Thyroid gland (tissue), 4 donors: Measurements from ENCODE around the gene DLK1. TPM values are rescaled to one million over a fixed set of nuclear protein-coding genes. Genes with fewer than 3 reads are reported as not detected.

Experiments
- DNase-seq, 2 donors: peaks; one replicate each; pipeline ENCODE4 v3.0.0-alpha.2; 2019
- H3K27ac ChIP-seq, 3 donors: fragments of 200-600 bp; sonication (generic); 1 replicate in 2 of 3; 2 replicates in 1 of 3; pipeline ENCODE4 v1.5.1; 2016 to 2019; ENCODE audit warnings: mild to moderate bottlenecking in 1 of 3, moderate library complexity in 1 of 3
- H3K27me3 ChIP-seq: fragments of 200-600 bp; sonication (generic); one replicate; pipeline ENCODE4 v1.5.1; 2019
- H3K36me3 ChIP-seq, 2 donors: fragments of 200-600 bp; sonication (generic); one replicate each; pipeline ENCODE4 v1.5.1; 2016 to 2019
- H3K4me1 ChIP-seq, 2 donors: fragments of 200-600 bp; sonication (generic); one replicate each; pipeline ENCODE4 v1.5.1; 2017 to 2019
- H3K4me3 ChIP-seq, 3 donors: fragments of 200-600 bp; sonication (generic); replicated peaks in 1 of 3; 1 replicate in 2 of 3; 2 replicates in 1 of 3; pipeline ENCODE4 v1.5.1; 2016; ENCODE audit warnings: mild to moderate bottlenecking in 1 of 3
- H3K9me3 ChIP-seq: fragments of 200-600 bp; sonication (generic); one replicate; pipeline ENCODE4 v1.5.1; 2017
- POLR2A ChIP-seq, 2 donors: fragments of 450-650 bp; IDR thresholded peaks; one replicate each; pipeline ENCODE4 v1.6.1; 2017; ENCODE audit warnings: antibody characterized with exemption in 2 of 2, mild to moderate bottlenecking in 2 of 2, moderate library complexity in 1 of 2
- WGBS, 2 donors: methylation state at CpG; one replicate each; pipeline ENCODE4 v1.1.5; 2017; 5-methylcytosine and 5-hydroxymethylcytosine counted together
- intact Hi-C: fragments of 100-400 bp; cut with DNase I; formaldehyde crosslinking; loops from one replicate; pipeline ENCODE4 v1.15.1; 2023
- total RNA-seq, 4 donors: library from RNA; depleted of rRNA; stranded (reverse); fragments of >200 nt; gene quantifications; one replicate each; pipeline ENCODE4 v1.2.3, GENCODE V29; 2016
- TF ChIP-seq, protein P1 (sequence below), 6 experiments: fragments of 200-600 bp in 3 of 6; fragments of 450-650 bp in 3 of 6; sonication (generic) in 3 of 6; IDR thresholded peaks; one replicate each; pipeline ENCODE4 v1.5.1; 2016 to 2019; ENCODE audit warnings: antibody characterized with exemption in 6 of 6, mild to moderate bottlenecking in 2 of 6, inconsistent platforms in 1 of 6, moderate library complexity in 1 of 6

Gene DLK1
- total RNA-seq, 4 donors from 2014 or later: 0.40 TPM; not detected in 3

- no peak for DNase-seq
- intact Hi-C loops: no loop called here
- no peak overlapping the region for H3K4me3 ChIP-seq
- H3K9me3 ChIP-seq: no peaks in the 10 kb centered on the region
- TF ChIP-seq, protein P1, sequence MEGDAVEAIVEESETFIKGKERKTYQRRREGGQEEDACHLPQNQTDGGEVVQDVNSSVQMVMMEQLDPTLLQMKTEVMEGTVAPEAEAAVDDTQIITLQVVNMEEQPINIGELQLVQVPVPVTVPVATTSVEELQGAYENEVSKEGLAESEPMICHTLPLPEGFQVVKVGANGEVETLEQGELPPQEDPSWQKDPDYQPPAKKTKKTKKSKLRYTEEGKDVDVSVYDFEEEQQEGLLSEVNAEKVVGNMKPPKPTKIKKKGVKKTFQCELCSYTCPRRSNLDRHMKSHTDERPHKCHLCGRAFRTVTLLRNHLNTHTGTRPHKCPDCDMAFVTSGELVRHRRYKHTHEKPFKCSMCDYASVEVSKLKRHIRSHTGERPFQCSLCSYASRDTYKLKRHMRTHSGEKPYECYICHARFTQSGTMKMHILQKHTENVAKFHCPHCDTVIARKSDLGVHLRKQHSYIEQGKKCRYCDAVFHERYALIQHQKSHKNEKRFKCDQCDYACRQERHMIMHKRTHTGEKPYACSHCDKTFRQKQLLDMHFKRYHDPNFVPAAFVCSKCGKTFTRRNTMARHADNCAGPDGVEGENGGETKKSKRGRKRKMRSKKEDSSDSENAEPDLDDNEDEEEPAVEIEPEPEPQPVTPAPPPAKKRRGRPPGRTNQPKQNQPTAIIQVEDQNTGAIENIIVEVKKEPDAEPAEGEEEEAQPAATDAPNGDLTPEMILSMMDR (IDR thresholded peaks at IDR 0.05): no peak
- no peak for TF ChIP-seq POLR2A (IDR thresholded peaks at IDR 0.05)
- H3K27me3 ChIP-seq: no peaks in the 10 kb centered on the region
- no peaks in the 10 kb centered on the region for H3K36me3 ChIP-seq
- H3K4me1 ChIP-seq: no peaks in the 10 kb centered on the region
- 92 to 94% methylated on average over 23 to 27 of the region's 27 CpGs for WGBS, 2 donors
- no peak overlapping the region for H3K27ac ChIP-seq
These were observed 57.1 kb downstream of the DLK1 start for GRCh38 chr14:100783630-100784370.

- Histone ChIP-seq H3K36me3 (no peaks in the 10 kb centered on the region), H3K9me3 (no peaks in the 10 kb centered on the region), H3K27ac (no peak overlapping the region), H3K27me3 (no peaks in the 10 kb centered on the region), H3K4me1 (no peaks in the 10 kb centered on the region), H3K4me3 (no peak overlapping the region)
- TF ChIP-seq, protein P1 (IDR thresholded peaks at IDR 0.05): no peak
- intact Hi-C loops: no loop called here
- WGBS, 2 donors: 86 to 90% methylated on average over 11 of the region's 11 CpGs
- no peak for DNase-seq
These were observed 58.0 kb downstream of the DLK1 start for GRCh38 chr14:100784523-100785337.

- no peak overlapping the region for H3K4me3 ChIP-seq
- no peaks in the 10 kb centered on the region for H3K36me3 ChIP-seq
These were observed 58.6 kb downstream of the DLK1 start for GRCh38 chr14:100785338-100785615.

GRCh38 chr14:100785626-100786025 is 58.9 kb downstream of the DLK1 start:
- H3K9me3 ChIP-seq: no peaks in the 10 kb centered on the region
- H3K4me1 ChIP-seq: no peaks in the 10 kb centered on the region
- intact Hi-C loops: no loop called here
- TF ChIP-seq, protein P1 (IDR thresholded peaks at IDR 0.05): no peak
- TF ChIP-seq POLR2A (IDR thresholded peaks at IDR 0.05): no peak
- H3K36me3 ChIP-seq: no peaks in the 10 kb centered on the region
- DNase-seq: no peak
- H3K27me3 ChIP-seq: no peaks in the 10 kb centered on the region
- 97 to 98% methylated on average over 7 of the region's 7 CpGs for WGBS, 2 donors
- H3K4me3 ChIP-seq: no peak overlapping the region
- H3K27ac ChIP-seq: no peak overlapping the region

More at GRCh38 chr14:100785338-100785615, 58.6 kb downstream of the DLK1 start:
- intact Hi-C loops: no loop called here
- DNase-seq: no peak
- 91 to 97% methylated on average over 4 of the region's 4 CpGs for WGBS, 2 donors
- H3K27me3 ChIP-seq: no peaks in the 10 kb centered on the region
- no peak overlapping the region for H3K27ac ChIP-seq
- no peaks in the 10 kb centered on the region for H3K9me3 ChIP-seq
- no peaks in the 10 kb centered on the region for H3K4me1 ChIP-seq
- TF ChIP-seq POLR2A (IDR thresholded peaks at IDR 0.05): no peak
- TF ChIP-seq, protein P1 (IDR thresholded peaks at IDR 0.05): no peak

DNA sequence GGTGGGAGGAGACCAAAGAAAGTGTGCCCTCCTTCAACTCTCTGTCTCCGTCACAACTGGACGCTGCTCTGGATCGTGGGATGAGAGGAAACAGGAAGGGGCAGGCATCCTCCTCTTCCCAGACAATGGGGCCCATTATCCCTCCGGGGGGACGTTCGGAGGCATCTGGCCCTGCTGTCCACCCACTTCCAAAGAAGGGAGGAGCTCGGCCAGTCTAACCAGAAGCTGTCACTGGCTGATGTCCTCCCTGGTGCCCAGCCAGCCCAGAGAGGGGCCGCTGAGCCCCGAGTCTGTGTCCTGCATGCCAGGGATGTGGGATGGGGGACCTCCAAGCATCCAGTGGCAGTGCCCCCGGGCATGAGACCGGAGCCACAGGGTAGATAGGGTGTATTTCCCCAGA is 59.4 kb downstream of the DLK1 start:
- intact Hi-C loops: no loop called here
- DNase-seq: no peak
- TF ChIP-seq, protein P1 (IDR thresholded peaks at IDR 0.05): no peak
- no peak for TF ChIP-seq POLR2A (IDR thresholded peaks at IDR 0.05)
- H3K27ac ChIP-seq: no peak overlapping the region
- no peaks in the 10 kb centered on the region for H3K27me3 ChIP-seq
- no peaks in the 10 kb centered on the region for H3K36me3 ChIP-seq
- H3K4me1 ChIP-seq: no peaks in the 10 kb centered on the region
- WGBS, 2 donors: 65 to 70% methylated on average over 11 of the region's 11 CpGs
- H3K4me3 ChIP-seq: no peak overlapping the region
- H3K9me3 ChIP-seq: no peaks in the 10 kb centered on the region
